Measurements from ENCODE around the gene TBC1D22B. TPM values are rescaled to one million over a fixed set of nuclear protein-coding genes. Genes with fewer than 3 reads are reported as not detected.

TBC1D22B gene
- total RNA-seq, 1 donor from 2014 or later = 5.8 TPM

DNA sequence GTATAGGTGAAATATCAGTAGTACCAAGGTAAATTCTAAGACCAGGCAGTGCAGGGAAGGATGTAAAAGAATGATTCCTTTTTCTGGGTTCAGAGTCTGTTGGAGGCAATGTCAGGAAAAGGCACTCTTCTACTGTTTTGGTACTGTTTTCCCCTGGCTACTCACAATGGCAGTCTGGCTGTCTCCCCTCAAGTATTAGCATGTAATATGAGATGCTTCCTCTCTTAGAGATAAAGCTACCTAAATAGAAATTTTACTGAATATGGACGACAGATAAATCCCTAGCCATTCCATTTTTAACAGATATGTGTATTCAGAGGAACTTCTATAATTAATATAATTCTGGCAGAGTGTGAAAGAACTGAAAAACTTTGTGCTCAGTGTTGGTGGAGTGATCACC, 99.7 kb downstream of the TBC1D22B start:
- DNase-seq = no peak

DNA sequence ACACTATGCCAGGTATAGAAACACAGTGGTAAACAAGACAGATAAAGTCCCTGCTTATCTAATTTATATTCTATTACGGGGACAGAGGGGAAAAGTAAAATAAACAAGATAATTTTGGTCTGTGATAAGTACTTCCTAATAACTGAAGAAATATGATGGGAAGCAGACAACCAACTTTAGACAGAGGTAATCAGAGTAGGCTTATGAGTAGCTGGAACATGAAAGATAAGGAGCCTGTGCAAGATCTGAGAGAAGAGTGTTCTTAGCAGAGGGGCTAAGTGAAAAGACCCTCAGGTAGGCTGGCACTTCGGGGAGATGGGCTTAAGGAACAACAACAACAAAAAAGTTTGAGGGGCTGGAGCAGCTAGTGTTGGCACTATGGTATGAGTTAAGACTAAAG, 100.3 kb downstream of the TBC1D22B start:
- DNase-seq = no peak

DNA sequence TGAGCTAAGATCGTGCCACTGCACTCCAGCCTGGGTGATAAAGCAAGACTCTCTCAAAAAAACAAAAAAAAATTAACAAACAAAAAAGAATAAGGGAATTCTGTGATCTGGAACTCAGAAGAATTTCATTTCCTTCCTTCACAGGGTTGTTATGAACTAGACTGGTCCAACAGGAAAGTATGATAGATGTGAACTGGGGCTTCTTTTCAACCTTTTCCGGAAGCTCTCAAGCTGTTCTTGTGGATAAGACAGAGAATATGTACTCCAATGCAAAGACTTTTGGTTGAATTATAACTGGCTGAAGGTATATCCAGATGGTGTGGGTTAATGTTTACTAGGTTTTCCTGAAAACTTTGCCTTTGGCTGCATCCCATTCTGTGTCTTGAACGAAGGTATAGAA, 101.5 kb downstream of the TBC1D22B start:
- no peak for DNase-seq

DNA sequence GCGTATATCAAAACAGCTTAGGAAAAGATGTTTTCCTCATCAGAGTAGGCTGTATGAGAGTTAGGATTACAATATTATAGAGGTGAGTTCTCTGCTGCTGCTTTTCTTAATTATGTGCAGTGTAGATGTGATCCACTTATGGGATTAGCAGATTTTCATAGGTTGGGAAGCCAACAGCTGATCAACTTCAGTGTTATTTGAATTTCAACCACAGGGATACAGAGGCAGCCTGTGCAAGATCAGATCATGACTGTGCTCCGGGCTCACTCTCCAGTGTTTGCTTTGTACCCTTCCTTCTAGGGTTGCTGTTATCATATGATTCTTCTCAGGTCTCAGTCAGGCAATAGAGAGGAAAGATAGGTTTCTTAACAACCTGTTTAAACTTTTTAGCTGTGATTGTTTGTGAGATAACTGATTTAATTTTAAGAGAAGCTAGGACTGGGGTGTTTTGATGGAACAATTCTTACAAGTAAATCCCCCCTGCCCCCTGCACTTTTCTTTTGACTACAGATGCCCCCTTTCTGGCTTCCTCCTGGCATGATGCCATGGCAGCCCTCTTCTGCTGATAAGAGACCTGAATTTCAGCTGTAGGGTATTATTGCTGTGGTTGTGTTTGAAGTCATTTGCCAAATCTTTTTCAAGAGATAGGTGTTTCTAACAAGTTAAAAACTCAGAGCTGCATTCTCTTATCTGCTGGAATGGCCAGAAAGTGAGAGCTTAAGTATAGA, 104.7 kb downstream of the TBC1D22B start:
- DNase-seq = no peak

DNA sequence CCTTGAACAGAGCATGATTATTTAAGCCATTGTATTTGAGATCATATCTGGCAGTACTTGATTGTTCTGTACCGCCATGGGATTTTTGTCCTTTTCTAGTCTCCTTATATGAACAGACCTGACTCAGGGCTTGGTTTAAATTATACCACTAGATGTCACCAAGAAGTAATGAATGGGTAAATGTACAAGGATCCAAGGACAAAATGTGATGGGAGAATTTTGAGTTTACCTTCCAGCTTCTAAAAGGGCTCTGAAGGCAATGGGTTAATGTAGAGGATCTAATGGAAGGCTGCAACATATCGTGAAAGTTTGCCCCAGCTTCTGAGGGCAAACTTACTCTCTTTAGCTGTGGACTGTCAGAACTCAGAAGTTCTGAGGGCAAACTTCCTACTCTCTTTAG, 108.2 kb downstream of the TBC1D22B start:
- DNase-seq = no peak

DNA sequence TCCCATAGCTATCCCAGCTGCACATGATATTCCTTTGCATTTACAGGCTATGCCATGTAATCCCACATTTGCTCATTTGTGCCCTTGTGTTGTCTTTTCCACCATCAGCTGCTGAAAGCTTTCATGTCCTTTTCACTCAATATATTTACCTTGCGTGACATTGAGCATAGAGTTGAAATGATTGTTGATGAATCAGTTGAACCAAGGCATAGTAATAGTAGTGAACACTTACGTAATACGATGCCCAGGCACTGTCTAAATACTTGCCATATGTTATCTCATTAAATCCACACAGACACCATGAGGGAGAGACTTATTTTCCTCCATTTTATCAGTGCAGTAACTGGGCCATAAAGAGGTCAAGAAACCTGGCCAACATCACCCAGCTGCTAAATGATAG, 109.3 kb downstream of the TBC1D22B start:
- DNase-seq = no peak

DNA sequence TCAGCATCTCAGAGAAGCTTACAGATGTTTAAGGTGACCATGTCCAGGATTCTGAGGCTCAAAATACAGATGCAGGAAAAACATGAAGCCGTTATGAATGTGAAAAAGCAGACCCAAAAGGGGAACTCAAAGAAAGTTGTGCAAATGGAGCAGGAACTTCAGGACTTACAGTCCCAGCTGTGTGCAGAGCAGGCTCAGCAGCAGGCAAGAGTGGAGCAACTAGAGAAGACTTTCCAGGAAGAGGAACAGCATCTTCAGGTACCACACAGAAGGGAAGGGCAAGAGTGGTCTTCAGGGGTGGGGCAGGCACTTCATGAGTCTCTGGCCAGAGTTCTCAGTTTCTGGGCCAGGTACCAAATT, 111.4 kb downstream of the TBC1D22B start:
- DNase-seq = no peak

DNA sequence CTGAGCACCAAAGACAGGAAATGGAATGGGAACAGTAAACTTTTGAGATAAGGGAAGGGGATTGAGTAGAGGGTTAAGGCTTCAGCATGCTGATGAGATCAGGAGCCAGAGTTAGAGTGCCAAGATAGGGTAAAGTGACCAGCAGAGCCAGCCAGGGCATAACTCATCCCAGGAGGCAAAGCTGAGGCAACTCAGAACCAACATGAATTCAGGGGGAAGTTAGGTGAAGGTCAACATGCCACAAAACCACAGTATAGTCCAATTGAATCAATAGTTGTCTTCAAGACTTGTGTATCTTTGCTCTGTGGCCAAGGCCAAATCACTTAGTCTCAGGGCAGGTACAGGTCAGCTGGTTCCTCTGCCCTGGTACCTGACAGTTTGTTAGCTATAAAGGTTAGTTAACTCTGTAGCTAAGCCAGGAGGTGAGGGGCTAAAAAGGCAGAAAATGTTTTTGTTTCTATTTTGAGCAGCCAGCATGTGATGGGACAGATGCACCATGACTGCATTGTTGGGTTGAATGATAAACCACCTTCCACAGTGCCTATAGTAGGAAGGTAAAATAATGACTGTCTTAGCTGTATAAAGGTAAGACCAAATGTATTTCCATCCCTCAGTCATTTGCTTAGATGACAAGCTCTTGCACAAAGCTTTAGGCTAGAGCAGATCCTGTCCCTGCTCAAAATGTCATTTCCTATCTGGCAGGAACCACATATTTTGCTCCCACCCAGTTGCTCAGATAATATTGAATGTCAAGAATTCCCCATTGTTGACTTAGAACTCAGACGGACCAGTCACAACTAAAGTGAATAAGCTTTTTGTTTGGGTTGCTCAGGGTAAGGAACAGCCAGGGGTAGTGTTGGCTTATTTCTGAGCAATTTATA, 112.0 kb downstream of the TBC1D22B start:
- DNase-seq = no peak

DNA sequence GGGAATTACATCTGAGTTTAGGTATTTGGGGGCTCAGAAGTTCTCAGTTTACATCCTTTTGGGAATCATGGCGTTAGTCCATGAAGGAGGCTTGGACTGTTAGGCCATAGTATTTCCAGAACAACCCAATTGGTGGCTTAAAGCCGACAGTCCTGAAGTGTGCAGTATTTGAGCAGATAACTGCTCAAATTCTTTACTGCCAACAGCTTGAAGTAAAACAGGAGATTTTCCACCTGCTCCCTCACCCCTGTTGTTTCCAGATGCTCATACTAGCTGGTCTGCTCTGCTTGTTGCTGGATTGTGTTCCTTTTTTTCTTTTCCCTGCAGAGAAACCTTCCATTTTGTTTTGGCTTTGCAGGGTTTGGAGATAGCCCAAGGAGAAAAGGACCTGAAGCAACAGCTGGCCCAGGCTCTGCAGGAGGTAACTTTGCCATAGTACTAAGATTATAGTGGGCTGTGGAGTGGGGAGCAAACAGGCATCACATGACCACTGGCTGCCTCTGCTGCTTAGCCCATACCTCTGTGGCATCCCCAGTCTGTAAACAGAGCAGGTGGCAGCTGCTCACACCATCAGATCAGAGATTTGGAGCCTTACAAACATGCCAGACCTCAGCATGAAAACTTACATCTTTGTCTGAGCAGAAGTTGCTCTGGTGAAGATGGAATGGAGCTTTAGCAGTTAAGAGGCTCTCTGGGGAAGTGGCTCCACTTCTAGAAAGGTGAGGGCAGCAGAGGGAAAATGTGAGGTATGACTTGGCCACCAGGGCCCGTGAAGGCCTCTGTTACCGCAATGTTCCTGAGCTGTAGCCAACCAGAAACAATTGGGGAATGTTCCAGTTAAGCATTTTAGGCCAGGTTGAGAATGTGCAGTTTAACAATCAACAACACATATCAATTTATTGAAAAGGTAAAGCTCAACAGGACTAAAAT, 113.8 kb downstream of the TBC1D22B start:
- no peak for DNase-seq

DNA sequence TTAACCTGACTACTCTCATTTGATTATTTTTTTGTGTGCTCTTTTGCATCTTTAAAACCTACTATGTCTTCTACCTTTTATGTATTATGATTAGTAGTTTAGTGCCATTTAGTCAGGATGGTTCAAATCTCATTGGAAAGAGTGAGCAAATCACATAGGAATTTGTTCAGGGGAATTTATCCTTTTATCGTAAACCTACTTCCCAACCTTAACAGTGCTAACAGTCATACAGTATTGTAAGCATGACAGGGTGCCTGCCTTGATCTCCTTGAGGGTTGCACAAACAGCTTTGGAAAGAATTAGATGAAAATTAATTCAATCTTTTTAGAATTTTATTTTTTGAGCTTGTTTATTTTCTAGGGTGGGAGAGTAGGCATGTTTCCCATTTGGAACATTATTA, 114.5 kb downstream of the TBC1D22B start:
- no peak for DNase-seq

DNA sequence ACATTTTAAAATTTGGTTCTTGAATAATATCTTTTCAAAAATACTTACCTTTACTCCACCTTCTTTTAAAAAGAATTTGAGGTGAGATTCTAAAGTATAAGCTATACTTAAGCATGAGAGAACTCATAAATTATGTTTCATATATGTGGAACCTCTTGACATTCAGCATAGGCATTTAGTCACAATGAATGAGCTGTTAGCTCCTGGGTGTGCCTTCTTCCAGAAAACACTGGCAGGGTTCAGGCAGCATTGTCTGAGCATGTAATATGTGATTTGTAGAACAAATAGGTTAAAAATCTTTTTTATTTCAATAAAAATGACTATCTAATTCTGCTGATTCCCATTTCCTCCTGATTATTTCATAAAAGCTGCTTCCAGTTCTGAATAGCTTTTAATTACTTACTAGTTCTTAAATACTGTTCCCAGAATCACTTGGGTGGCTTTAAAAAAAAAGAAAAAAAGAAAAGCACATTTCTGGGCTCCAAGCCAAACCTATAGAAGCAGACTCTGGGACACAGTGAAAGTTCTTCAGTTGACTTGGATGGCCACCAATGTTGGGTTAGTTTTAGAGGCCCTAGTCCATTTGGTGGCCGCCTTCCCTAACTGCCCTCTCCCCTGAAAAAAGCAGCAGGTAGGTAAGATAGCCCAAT, 116.4 kb downstream of the TBC1D22B start:
- no peak for DNase-seq

DNA sequence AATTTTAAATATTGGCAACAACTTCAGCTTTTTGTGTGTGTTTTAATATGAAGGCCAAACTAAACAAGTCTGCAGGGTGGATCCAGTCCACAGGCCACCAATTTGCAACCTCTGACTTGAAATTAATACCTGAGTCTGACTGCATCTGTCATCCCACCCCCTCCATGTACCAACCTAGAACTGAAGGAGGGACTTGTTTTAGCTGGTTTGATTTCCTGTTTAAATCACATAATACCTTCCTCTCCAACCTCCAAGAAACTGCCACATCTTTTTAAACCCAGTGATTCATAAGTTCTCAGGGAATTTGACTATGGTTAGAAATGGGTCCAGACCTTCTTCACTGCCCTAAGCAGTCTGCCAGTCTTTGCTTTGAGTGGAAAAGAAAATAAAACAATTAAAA, 117.8 kb downstream of the TBC1D22B start:
- no peak for DNase-seq

DNA sequence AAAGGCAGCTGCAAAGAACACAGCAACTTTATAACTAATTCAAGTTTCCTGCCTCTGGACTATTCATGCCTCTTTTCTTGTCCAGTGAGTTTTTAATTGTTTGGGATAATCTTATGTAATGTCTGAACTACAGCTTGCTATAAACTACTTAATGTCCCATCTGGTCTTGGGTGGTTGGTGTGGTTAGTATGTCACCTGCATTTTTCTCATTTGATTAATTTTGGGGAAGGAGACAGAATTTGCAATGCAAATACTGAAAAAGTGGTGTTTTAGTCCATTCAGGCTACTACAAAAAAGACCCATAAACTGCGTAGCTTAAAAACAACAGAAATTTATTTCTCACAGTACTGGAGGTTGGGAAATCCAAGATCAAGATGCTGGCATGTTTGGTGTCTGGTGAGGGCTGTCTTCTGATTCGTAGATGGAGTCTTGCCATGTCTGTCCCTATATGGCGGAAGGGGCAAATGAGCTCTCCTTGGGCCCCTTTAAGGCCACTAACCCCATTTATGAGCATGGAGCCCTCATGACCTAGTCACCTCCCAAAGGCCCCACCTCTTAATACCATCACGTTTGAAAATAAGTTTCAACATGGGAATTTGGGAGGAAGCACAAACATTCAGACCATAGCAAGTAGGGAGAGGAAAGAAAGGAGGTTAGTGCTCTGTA, 118.6 kb downstream of the TBC1D22B start:
- DNase-seq = no peak

DNA sequence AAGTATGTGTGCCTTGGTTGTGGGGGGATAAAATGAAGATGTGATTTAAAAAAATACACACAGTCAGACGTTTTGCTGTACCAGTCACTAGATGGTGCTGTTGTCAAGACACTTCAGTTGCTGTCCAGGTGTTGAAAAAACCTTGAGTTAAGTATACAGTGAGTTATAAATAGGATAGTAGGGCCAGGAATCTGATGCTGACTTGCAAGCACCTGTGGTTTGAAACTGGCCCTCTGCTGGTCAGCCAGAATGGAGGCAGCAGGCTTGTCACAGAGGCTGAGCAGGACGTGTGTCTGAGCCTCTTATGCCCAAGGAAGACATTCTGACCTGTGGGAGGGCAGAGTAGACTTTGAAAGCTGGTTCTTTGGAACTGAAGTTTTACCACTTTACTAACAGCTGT, 124.0 kb downstream of the TBC1D22B start:
- DNase-seq = no peak

Small RNA genes within 50 kb of the gene (small RNA-seq; reads per million reads assigned to genes)
- gene AL096712.1 (ENCODE audit: low replicate concordance) (not detected), gene RN7SL273P (ENCODE audit: low replicate concordance) (not detected)

Other genes starting within 250 kb of the TBC1D22B start
- 38.3 TPM for gene PIM1, start 87.6 kb upstream of the TBC1D22B start, total RNA-seq
- 1.3 TPM for gene TMEM217, start 372 bp downstream of the TBC1D22B start, total RNA-seq
- gene RNF8, start 96.2 kb downstream of the TBC1D22B start, total RNA-seq = 16.7 TPM
- gene CMTR1, start 175.4 kb downstream of the TBC1D22B start, total RNA-seq = 24.2 TPM
- 7.4 TPM for gene CCDC167, start 242.1 kb downstream of the TBC1D22B start, total RNA-seq

All from skin of body (tissue), 3 donors.